MM.1S (cell line): Measurements from ENCODE around the gene LRMDA.

ENCODE experiments used
- DNase-seq: peaks from one replicate; pipeline ENCODE4 v3.0.0-alpha.2; 2015
- H2AFZ ChIP-seq: fragments of 300-600 bp; sonication (generic); 2 replicates; pipeline ENCODE4 v1.6.0; 2016; ENCODE audit warnings: antibody characterized with exemption, low read length
- H3F3A ChIP-seq: fragments of 300-600 bp; sonication (generic); 2 replicates; pipeline ENCODE4 v1.6.1; 2016; ENCODE audit warnings: mild to moderate bottlenecking, antibody characterized with exemption, low read length, moderate library complexity, mixed read lengths; ENCODE audit not compliant: insufficient read depth
- H3K27ac ChIP-seq: fragments of 300-600 bp; sonication (generic); 2 replicates; pipeline ENCODE4 v1.5.1; 2016; ENCODE audit warnings: mild to moderate bottlenecking, low read length
- H3K27me3 ChIP-seq: fragments of 300-600 bp; sonication (generic); replicated peaks from 2 replicates; pipeline ENCODE4 v1.6.0; 2016; ENCODE audit warnings: low read length; ENCODE audit not compliant: insufficient read depth
- H3K36me3 ChIP-seq: fragments of 300-600 bp; sonication (generic); replicated peaks from 2 replicates; pipeline ENCODE4 v1.6.1; 2016; ENCODE audit warnings: mild to moderate bottlenecking, low read length, mixed read lengths; ENCODE audit not compliant: insufficient read depth
- H3K4me1 ChIP-seq: fragments of 300-600 bp; sonication (generic); 2 replicates; pipeline ENCODE4 v1.6.1; 2016; ENCODE audit warnings: low read length, mixed read lengths
- H3K4me2 ChIP-seq: fragments of 300-600 bp; sonication (generic); 2 replicates; pipeline ENCODE4 v1.6.0; 2016; ENCODE audit warnings: low read depth, low read length
- H3K4me3 ChIP-seq: fragments of 300-600 bp; sonication (generic); 2 replicates; pipeline ENCODE4 v1.5.1; 2016; ENCODE audit warnings: low read length, mixed read lengths
- H3K79me2 ChIP-seq: fragments of 300-600 bp; sonication (generic); 2 replicates; pipeline ENCODE4 v1.6.1; 2016; ENCODE audit warnings: mixed run types, low read length, mixed read lengths
- H3K9ac ChIP-seq: fragments of 300-600 bp; sonication (generic); 2 replicates; pipeline ENCODE4 v1.6.1; 2016; ENCODE audit warnings: low read length, mixed read lengths
- H3K9me2 ChIP-seq: fragments of 300-600 bp; sonication (generic); replicated peaks from 2 replicates; pipeline ENCODE4 v1.6.1; 2016; ENCODE audit warnings: mild to moderate bottlenecking, low read length, mixed read lengths; ENCODE audit not compliant: insufficient read depth
- H3K9me3 ChIP-seq: fragments of 300-600 bp; sonication (generic); replicated peaks from 2 replicates; pipeline ENCODE4 v1.6.1; 2016; ENCODE audit warnings: mild to moderate bottlenecking, low read length, mixed read lengths; ENCODE audit not compliant: insufficient read depth
- H4K20me1 ChIP-seq: fragments of 300-600 bp; sonication (generic); 2 replicates; pipeline ENCODE4 v1.6.1; 2016; ENCODE audit warnings: mild to moderate bottlenecking, low read length, moderate library complexity, mixed read lengths; ENCODE audit not compliant: insufficient read depth
- EZH2 ChIP-seq: fragments of 300-600 bp; sonication (generic); optimal IDR thresholded peaks from 2 replicates; pipeline ENCODE3; 2017; ENCODE audit warnings: low read depth, mild to moderate bottlenecking, antibody characterized with exemption, low read length, mixed read lengths
- EZH2phosphoT487 ChIP-seq: fragments of 300-600 bp; sonication (generic); IDR thresholded peaks from 2 replicates; pipeline ENCODE4 v1.6.1; 2018; ENCODE audit warnings: antibody characterized with exemption, low read length
- TF ChIP-seq, protein P1 (sequence below): fragments of 300-600 bp; sonication (generic); IDR thresholded peaks from 2 replicates; pipeline ENCODE4 v1.5.1; 2016; ENCODE audit warnings: antibody characterized with exemption, low read length, mixed read lengths

Gene LRMDA

DNA sequence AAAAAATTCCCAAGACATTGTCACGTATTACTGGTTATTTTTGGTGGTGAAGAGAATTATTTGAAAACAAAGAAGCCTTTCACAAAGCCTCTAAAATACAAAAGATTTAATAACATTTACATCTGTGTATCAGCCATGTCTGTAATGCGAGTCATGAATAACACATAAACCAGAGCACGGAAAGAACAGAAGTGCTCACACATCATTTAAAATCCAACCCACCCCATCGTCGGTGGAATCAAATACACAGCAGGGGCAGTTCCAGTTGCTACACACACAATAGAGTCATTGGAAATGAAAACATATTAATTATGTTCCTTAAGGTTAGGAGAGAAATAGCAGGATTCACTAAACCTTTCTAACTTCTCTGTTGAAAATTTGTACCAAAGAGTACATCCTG is 1108.9 kb downstream of the LRMDA start:
- no peaks in the 10 kb centered on the region for H3K36me3 ChIP-seq
- H4K20me1 ChIP-seq: no peaks in the 10 kb centered on the region
- no peak overlapping the region for H3K27ac ChIP-seq
- H3K27me3 ChIP-seq: no peaks in the 10 kb centered on the region
- no peaks in the 10 kb centered on the region for H3F3A ChIP-seq
- no peak overlapping the region for H2AFZ ChIP-seq
- H3K4me3 ChIP-seq: no peak overlapping the region
- no peak for DNase-seq
- H3K4me1 ChIP-seq: no peaks in the 10 kb centered on the region
- no peaks in the 10 kb centered on the region for H3K9me2 ChIP-seq
- H3K9ac ChIP-seq: no peak overlapping the region
- no peaks in the 10 kb centered on the region for H3K9me3 ChIP-seq
- no peaks in the 10 kb centered on the region for H3K79me2 ChIP-seq
- TF ChIP-seq EZH2 (no peak), EZH2phosphoT487 (no peak)
- TF ChIP-seq, protein P1, sequence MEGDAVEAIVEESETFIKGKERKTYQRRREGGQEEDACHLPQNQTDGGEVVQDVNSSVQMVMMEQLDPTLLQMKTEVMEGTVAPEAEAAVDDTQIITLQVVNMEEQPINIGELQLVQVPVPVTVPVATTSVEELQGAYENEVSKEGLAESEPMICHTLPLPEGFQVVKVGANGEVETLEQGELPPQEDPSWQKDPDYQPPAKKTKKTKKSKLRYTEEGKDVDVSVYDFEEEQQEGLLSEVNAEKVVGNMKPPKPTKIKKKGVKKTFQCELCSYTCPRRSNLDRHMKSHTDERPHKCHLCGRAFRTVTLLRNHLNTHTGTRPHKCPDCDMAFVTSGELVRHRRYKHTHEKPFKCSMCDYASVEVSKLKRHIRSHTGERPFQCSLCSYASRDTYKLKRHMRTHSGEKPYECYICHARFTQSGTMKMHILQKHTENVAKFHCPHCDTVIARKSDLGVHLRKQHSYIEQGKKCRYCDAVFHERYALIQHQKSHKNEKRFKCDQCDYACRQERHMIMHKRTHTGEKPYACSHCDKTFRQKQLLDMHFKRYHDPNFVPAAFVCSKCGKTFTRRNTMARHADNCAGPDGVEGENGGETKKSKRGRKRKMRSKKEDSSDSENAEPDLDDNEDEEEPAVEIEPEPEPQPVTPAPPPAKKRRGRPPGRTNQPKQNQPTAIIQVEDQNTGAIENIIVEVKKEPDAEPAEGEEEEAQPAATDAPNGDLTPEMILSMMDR: no peak
- no peak overlapping the region for H3K4me2 ChIP-seq

DNA sequence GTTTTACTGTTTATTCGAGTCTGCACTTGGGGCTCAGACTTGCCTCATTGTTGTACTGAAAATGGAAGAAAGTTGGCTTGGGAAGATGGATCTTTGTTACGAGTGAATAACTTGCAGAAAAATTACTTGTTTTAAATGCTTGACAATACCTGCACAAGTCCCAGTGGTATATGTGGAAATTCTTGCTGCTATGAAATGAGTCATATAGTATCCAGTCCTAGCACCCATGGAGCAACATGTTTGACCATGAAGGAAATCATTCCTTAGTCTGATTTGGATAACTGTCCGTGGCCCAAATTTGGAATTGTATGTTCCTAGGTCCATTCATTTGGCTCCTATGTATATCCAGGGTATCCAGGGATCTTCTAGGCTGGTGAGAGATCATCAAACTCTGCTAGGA is 1109.4 kb downstream of the LRMDA start:
- H3K79me2 ChIP-seq: no peaks in the 10 kb centered on the region
- H2AFZ ChIP-seq: no peak overlapping the region
- H4K20me1 ChIP-seq: no peaks in the 10 kb centered on the region
- no peak for TF ChIP-seq EZH2
- TF ChIP-seq, protein P1: no peak
- no peak for TF ChIP-seq EZH2phosphoT487
- no peak overlapping the region for H3K4me2 ChIP-seq
- no peak overlapping the region for H3K27ac ChIP-seq
- H3K36me3 ChIP-seq: no peaks in the 10 kb centered on the region
- H3K9me3 ChIP-seq: no peaks in the 10 kb centered on the region
- no peaks in the 10 kb centered on the region for H3K9me2 ChIP-seq
- no peaks in the 10 kb centered on the region for H3K4me1 ChIP-seq
- no peak overlapping the region for H3K9ac ChIP-seq
- H3K27me3 ChIP-seq: no peaks in the 10 kb centered on the region
- no peak for DNase-seq
- no peak overlapping the region for H3K4me3 ChIP-seq
- H3F3A ChIP-seq: no peaks in the 10 kb centered on the region

DNA sequence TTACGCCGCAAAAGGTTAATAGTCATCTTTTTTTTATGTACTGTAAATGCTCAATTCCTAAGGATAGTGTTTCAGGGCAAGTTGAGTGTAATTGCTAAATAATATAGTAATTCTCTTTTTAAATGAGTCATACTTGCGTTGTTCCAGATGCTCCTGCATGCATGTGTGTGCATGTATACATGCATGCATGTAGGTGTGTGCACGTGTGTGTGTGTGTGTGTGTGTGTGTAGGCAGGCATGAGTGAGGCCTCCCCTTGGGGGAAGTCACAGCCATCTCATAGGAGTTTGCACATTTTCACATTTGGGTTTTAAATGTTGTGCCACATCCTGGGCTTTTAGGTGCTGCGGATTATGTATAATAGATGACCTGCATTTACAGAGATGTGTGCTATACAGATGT is 1110.4 kb downstream of the LRMDA start:
- no peak for DNase-seq
- H3K27ac ChIP-seq: no peak overlapping the region
- TF ChIP-seq EZH2phosphoT487 (no peak), EZH2 (no peak)
- TF ChIP-seq, protein P1: no peak
- H3K36me3 ChIP-seq: no peaks in the 10 kb centered on the region
- no peaks in the 10 kb centered on the region for H3K9me2 ChIP-seq
- no peaks in the 10 kb centered on the region for H3K9me3 ChIP-seq
- no peaks in the 10 kb centered on the region for H3K79me2 ChIP-seq
- no peaks in the 10 kb centered on the region for H3K4me1 ChIP-seq
- no peaks in the 10 kb centered on the region for H4K20me1 ChIP-seq
- H3K9ac ChIP-seq: no peak overlapping the region
- H3K27me3 ChIP-seq: no peaks in the 10 kb centered on the region
- H3F3A ChIP-seq: no peaks in the 10 kb centered on the region
- H3K4me3 ChIP-seq: no peak overlapping the region
- no peak overlapping the region for H2AFZ ChIP-seq
- no peak overlapping the region for H3K4me2 ChIP-seq
